Calu3 (cell line): ENCODE results near the gene CENPX. TPM values are rescaled to one million over a fixed set of nuclear protein-coding genes. Genes with fewer than 3 reads are reported as not detected.
A peak's percentile ranks its signal among the peaks of the same experiment; 100 is the strongest.

Experiments
- BruUV-seq: library from RNA; stranded (reverse); fragments of 400-500 nt; replicated peaks from 2 replicates; lab custom pipeline; 2021; lab: Mats Ljungman, UMichigan
- CTCF ChIA-PET: fragments of 300-600 bp; sonication (Branson Sonifier 250); formaldehyde crosslinking; loops from one replicate; lab custom pipeline; 2022; ENCODE audit warnings: antibody characterized with exemption; lab: Charles Lee
- DNase-seq: peaks from one replicate; pipeline ENCODE4 v3.0.0; 2022
- H3K27ac Mint-ChIP-seq: one replicate; pipeline ENCODE4 v1.8.0; 2022; ENCODE audit warnings: mixed read lengths; ENCODE audit not compliant: unreplicated experiment
- H3K27me3 Mint-ChIP-seq: one replicate; pipeline ENCODE4 v1.8.0; 2022; ENCODE audit warnings: mixed read lengths; ENCODE audit not compliant: unreplicated experiment
- H3K36me3 Mint-ChIP-seq: one replicate; pipeline ENCODE4 v1.8.0; 2022; ENCODE audit warnings: mild to moderate bottlenecking, moderate library complexity, mixed read lengths; ENCODE audit not compliant: insufficient read depth, unreplicated experiment
- H3K4me1 Mint-ChIP-seq: one replicate; pipeline ENCODE4 v1.8.0; 2022; ENCODE audit warnings: mild to moderate bottlenecking, low read depth, mixed read lengths; ENCODE audit not compliant: unreplicated experiment
- H3K4me3 Mint-ChIP-seq: one replicate; pipeline ENCODE4 v1.8.0; 2022; ENCODE audit warnings: mild to moderate bottlenecking, low read depth, moderate library complexity, mixed read lengths; ENCODE audit not compliant: unreplicated experiment
- H3K9me3 Mint-ChIP-seq: one replicate; pipeline ENCODE4 v1.8.0; 2022; ENCODE audit warnings: low read depth, mixed read lengths; ENCODE audit not compliant: unreplicated experiment
- CTCF ChIP-seq: fragments of 200-600 bp; IDR thresholded peaks from one replicate; pipeline ENCODE4 v1.8.0; 2022; ENCODE audit warnings: antibody characterized with exemption; ENCODE audit not compliant: unreplicated experiment
- intact Hi-C: fragments of 100-400 bp; cut with micrococcal nuclease; formaldehyde crosslinking; loops from one replicate; pipeline ENCODE4 v1.10.0; 2022; ENCODE audit not compliant: unreplicated experiment
- total RNA-seq: library from RNA; stranded (reverse); gene quantifications from 2 replicates; pipeline ENCODE4 v1.2.3, GENCODE V29; 2022

CENPX gene
- total RNA-seq, 1 experiment from 2014 or later, result 86.9 TPM

GRCh38 chr17:81976332-81977210 is 46.1 kb downstream of the CENPX start:
- Mint-ChIP-seq H3K4me3 (peak overlapping the region; percentile 91), H3K27me3 (no peaks in the 10 kb centered on the region), H3K27ac (peak overlapping the region; percentile 95), H3K9me3 (peaks cover 6% of the 10 kb centered on the region), H3K36me3 (peaks cover 35% of the 10 kb centered on the region), H3K4me1 (peaks cover 12% of the 10 kb centered on the region)
- TF ChIP-seq CTCF, result no peak
- TSS peak; percentile 59 for BruUV-seq
- intact Hi-C loops, result no loop called here
- CTCF ChIA-PET, result interaction anchor here (0.7 kb wide), 1 partner anchor 107 kb away, joined by 3 read pairs; no protein-coding TSS in a partner anchor
- DNase-seq, result peak; percentile 28

GRCh38 chr17:81973432-81973831 is 49.2 kb downstream of the CENPX start:
- no peak for DNase-seq
- no peak for TF ChIP-seq CTCF
- Mint-ChIP-seq H3K9me3 (peaks cover 6% of the 10 kb centered on the region), H3K4me1 (peaks cover 5% of the 10 kb centered on the region), H3K36me3 (peaks cover 23% of the 10 kb centered on the region), H3K4me3 (no peak overlapping the region), H3K27ac (no peak overlapping the region), H3K27me3 (no peaks in the 10 kb centered on the region)
- CTCF ChIA-PET, result no interaction called here
- BruUV-seq, result no TSS peak
- intact Hi-C loops, result no loop called here

GRCh38 chr17:81968850-81969812 is 53.5 kb downstream of the CENPX start:
- peaks cover 3% of the 10 kb centered on the region for H3K9me3 Mint-ChIP-seq
- CTCF ChIA-PET, result no interaction called here
- no peak for TF ChIP-seq CTCF
- H3K27me3 Mint-ChIP-seq, result peaks cover 29% of the 10 kb centered on the region
- no peak overlapping the region for H3K4me3 Mint-ChIP-seq
- H3K4me1 Mint-ChIP-seq, result no peaks in the 10 kb centered on the region
- no peak overlapping the region for H3K27ac Mint-ChIP-seq
- DNase-seq, result no peak
- BruUV-seq, result no TSS peak
- no peaks in the 10 kb centered on the region for H3K36me3 Mint-ChIP-seq
- intact Hi-C loops, result no loop called here

Other genes starting within 250 kb of the CENPX start
- gene GCGR, start 218.7 kb downstream of the CENPX start, total RNA-seq, result 0.78 TPM in 1 of 2 replicates, not detected in the other
- 37.3 and 38.5 TPM in 2 replicates for gene MCRIP1, start 189.6 kb downstream of the CENPX start, total RNA-seq
- not detected in 2 replicates for gene PPP1R27, start 187.8 kb downstream of the CENPX start, total RNA-seq
- 750 and 777 TPM in 2 replicates for gene P4HB, start 162.3 kb downstream of the CENPX start, total RNA-seq
- gene ARHGDIA, start 151.5 kb downstream of the CENPX start, total RNA-seq, result 273 and 288 TPM in 2 replicates
- 118 and 122 TPM in 2 replicates for gene ALYREF, start 131.3 kb downstream of the CENPX start, total RNA-seq
- 110 and 113 TPM in 2 replicates for gene ANAPC11, start 131.2 kb downstream of the CENPX start, total RNA-seq
- 0.27 and 0.47 TPM in 2 replicates for gene NPB, start 120.6 kb downstream of the CENPX start, total RNA-seq
- 58.4 and 60.9 TPM in 2 replicates for gene PCYT2, start 111.5 kb downstream of the CENPX start, total RNA-seq
- gene SIRT7, start 104.7 kb downstream of the CENPX start, total RNA-seq, result 50.3 and 56.0 TPM in 2 replicates
- 36.1 and 37.9 TPM in 2 replicates for gene MAFG, start 95.1 kb downstream of the CENPX start, total RNA-seq
- gene PYCR1, start 85.6 kb downstream of the CENPX start, total RNA-seq, result 102 and 105 TPM in 2 replicates
- not detected in 2 replicates for gene MYADML2, start 75.6 kb downstream of the CENPX start, total RNA-seq
- gene NOTUM, start 61.7 kb downstream of the CENPX start, total RNA-seq, result not detected in 2 replicates
- 37.7 and 43.5 TPM in 2 replicates for gene ASPSCR1, start 45.2 kb downstream of the CENPX start, total RNA-seq
- gene LRRC45, start 427 bp upstream of the CENPX start, total RNA-seq, result 31.2 and 32.6 TPM in 2 replicates
- gene RAC3, start 8.8 kb upstream of the CENPX start, total RNA-seq, result 8.0 and 9.3 TPM in 2 replicates
- gene DCXR, start 14.8 kb upstream of the CENPX start, total RNA-seq, result 87.8 and 95.3 TPM in 2 replicates
- gene RFNG, start 28.9 kb upstream of the CENPX start, total RNA-seq, result 26.4 and 33.5 TPM in 2 replicates
- gene GPS1, start 29.0 kb upstream of the CENPX start, total RNA-seq, result 114 and 115 TPM in 2 replicates
- gene DUS1L, start 42.9 kb upstream of the CENPX start, total RNA-seq, result 132 and 146 TPM in 2 replicates
- 346 and 372 TPM in 2 replicates for gene FASN, start 75.4 kb upstream of the CENPX start, total RNA-seq
- gene CCDC57, start 190.0 kb upstream of the CENPX start, total RNA-seq, result 69.9 and 76.8 TPM in 2 replicates
- 44.7 and 47.2 TPM in 2 replicates for gene SLC16A3, start 206.2 kb upstream of the CENPX start, total RNA-seq